HG02981 (cell line): Measurements from ENCODE around the gene CACNA1D.

Source experiments
- ATAC-seq: cut with Tn5 transposase; IDR thresholded peaks from one replicate; pipeline ENCODE4 v1.9.1; 2021; ENCODE audit warnings: mild to moderate bottlenecking, moderate library complexity; ENCODE audit not compliant: unreplicated experiment

Gene CACNA1D

DNA sequence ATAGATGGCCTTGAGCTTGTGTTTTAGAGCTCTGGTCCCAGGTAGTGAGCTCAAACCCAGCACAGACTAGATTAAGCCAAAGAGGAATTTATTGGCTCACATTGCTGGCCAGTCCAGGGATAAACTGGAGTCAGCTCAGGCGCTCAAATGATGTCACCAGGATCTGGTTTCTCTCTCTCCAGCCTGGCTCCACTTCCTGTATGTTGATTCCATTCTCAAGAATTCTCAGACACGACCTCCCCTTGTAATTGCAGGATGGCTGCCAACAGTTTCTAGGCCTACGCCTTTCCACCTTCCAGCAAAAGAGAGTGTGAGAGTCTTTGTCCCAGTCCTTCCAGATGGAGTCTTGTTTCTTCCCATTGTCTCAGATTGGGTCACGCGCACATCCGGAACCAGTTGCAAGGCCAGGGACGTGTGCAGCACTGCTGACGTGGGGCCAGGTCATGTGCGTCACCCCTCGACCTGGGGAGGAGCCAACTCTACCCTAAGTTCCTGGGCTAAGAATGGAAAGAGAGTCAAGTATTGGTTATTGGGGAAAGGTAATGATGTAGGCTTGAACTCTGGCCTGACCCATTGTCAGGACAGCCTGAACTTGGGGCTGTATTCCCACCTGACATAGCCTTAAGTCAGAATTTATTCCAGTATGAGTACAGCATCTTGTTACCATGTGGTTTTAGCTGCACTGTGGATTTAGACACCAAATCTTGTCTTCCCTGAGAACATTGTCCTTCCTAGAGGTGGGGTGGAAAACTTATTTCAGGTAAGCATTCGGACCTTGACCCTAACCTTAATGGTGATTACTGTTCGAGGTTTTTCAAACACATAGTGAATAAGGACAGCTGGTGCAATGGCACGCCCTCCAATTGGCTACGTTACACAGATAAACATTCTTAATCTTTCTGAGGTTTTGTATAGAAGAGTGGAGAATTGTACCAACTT is 31.6 kb downstream of the CACNA1D start:
- ATAC-seq = no peak

DNA sequence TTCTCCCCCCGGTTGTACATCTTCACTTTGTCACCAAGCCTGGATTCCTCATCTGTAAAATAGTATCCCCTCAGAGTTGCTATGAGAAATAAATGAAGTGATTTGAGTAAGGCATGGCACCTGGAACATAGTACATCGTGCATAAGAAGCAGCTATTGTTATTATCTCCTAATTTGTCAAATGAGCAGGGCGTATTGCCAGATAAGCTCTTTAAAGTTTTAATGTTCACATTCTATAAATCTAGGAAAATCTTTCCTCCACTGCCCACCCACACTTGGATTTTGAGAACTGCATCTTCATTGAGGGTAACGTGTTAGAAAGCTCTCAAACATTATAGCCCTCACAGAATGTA is 32.3 kb downstream of the CACNA1D start:
- ATAC-seq = no peak

DNA sequence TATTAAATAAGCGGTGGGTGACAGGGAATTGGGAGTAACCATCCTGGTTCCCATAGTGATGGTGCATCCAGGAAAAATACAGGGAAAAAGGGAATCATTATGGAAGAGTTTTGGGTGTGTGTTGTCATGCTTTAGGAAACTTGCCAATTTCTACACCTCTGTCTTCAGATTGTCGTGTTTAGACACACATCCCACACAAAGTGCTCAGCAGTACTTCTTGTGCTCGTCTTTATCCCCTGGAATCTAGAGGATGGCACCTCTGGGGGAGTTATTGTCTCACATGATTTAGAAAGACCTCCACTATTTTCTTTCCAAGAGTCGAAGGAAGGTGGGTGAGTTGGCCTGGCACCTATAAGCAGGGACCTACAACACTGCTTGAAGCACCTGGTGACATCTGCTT is 35.8 kb downstream of the CACNA1D start:
- no peak for ATAC-seq

DNA sequence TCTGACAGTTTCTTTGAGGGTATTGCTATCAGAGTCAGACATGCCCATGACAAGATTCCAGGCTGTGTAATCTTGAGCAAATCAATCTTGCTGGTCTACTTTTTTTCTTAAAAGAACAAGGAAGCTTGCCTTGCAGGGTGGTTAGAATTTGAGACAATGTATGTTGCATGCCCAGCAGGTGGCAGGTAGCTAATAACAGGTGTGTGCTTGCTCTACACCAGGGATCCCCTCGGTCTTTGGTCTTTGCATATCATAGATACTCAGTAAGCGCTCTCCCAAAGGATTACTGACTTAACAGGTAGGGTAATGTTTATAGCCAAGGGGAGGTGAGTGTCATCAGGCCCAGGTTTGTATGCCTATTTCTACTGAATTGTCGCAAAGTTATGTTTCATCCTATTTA is 37.3 kb downstream of the CACNA1D start:
- no peak for ATAC-seq

DNA sequence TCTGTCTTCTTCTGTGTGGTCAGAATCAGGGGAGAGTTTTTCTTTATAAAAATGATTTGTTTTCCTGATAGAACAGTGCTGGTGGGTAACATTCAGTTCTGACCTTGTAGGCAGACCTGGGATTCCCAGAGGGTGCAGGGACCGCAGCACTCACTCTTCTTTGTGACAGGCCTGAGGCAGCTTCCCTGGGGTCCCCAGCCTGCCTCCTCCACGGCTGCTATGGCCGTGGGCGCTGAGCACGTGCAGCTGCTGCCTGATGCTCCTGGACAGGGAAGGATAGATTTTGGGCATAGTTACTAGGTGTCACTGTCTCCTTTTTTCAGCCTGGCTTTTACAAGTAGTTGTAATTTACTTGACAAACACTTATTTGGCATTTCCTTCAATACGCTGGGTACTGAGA is 39.1 kb downstream of the CACNA1D start:
- ATAC-seq = no peak

DNA sequence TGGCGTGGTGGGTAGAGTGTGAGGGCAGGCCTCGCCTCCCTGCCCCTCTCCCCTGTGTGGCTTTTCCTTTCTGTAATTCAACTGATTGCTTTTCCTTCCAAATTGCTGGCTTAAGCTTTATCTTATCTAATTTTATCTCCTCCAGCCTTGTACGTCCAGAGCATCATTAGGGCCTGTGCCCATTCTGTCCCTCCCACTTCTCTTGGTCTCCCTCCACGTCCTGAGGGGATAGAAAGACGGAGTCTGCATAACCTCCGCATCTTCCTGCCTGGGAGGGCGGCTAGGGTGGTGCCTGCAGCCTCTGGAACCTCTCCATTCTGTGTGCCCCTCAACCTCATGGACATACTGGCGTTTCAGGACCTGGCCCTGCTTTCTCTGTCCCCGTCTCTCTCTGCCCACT is 39.8 kb downstream of the CACNA1D start:
- no peak for ATAC-seq

DNA sequence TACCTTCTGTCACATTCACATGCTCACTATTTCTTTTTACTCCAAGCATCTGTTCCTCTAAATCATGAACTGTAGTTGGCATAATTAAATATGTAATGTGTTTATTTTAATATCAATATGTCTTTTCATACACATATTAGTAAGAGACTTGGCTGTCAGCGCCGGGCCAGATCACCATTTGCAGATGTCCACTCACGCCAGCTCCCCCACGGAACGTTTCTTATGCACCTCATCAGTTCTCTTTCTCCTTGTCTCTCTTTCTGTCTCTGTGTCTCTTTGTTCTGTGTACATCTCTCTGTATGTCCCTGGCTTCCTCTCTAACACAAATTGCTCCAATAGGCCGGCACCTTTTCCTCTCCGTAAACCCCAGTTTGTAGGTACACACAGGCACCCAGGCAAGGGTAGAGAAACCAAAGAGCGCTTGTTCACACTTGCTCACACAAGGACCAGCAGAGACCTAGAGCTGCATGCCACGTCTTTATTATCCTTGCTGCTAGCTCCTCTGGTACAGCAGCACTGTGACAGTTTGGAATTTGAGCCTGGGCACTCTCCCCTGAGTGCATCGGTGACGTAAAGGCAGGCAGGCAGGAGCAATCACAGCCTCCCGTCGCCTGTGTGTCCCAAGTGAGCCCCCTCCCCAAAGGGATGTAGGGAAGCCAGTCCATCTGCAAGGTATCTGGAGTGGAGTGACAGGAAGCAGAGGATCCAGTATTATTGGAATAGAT is 40.4 kb downstream of the CACNA1D start:
- no peak for ATAC-seq

DNA sequence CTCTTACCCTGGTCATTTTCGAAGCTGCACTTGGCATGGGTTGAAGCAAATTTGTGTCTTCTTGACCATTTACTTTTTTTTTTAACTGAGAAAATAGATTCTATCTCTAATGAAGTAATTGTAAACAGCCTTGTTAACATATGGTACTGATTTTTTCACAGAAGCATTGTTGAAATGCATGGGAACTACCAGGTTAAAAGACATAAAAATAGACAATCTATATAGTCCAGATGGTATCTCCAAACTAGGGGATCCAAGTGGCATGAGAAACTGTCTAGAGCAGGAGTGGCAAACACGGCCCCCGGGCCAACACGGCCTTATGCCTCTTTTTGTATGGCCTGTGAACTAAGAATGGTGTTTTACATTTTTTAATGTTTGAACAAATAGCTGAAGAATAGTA is 41.9 kb downstream of the CACNA1D start:
- ATAC-seq = no peak

DNA sequence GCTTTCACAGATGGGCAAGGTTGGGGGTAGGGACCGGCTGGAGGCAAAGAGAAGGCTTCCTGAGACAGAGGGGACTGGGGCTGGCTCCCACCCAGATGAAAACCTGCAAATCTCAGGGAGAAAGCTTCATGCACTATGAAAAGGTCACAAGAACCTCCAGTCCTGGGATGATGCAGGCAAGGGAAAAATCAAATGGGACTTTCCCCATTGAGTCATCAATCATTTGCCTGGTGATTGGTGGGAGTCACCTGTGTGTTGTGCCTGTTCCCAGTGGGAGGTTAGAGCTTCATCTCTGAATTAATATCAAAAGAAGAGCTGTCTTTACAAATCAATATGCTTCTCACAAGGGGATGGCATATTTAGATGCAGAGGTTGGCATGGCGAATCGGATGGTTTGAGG is 49.9 kb downstream of the CACNA1D start:
- ATAC-seq = no peak

DNA sequence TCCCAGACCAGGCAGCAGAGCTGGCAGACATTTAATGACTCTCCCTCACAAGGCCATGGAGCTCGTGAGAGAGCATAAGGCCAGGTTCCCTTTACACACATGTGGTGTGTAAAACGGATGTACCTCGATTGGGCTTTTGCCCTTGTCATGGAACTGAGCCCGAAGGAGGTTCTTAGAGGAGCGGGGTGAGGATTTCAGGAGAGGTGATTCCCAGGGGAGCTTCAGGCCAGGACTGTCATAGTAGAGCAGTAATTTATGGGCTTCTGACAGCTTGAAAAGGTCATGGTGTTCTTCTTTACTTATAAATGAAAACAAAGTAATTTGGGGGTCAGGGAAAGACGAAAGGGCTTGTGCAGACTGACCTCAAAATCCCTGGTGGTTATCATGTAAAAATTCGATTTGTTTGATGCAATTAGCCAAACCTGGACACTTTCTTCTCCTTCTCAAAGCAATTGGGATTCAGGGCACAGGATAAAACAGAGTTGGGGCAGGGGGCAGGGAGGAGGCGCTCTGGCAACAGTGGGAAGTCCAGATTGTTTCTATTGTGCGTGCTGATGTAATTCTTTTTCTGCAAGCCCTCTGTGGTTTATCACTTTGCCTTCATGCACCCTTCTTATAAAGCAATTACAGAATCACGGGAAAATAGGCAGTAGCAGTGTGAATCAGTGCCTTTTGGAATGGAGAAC is 51.0 kb downstream of the CACNA1D start:
- no peak for ATAC-seq

DNA sequence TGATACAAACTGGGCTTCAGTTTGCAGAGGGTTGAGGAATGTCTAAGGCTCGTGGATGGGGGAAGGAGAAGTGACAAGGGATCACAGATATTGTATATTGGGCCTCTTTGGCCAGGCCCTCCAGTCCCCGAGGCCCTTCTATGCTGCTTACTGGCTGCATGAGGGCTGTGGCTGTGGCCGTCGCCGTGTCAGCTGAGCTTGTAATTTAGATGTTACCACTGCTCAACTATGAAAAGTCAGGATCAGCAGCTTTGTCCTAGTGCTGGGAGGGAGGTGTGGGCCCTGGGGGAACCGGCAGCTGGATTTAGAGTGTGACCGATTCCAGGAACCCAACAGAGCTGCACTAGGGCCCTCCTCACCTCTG is 51.6 kb downstream of the CACNA1D start:
- no peak for ATAC-seq

DNA sequence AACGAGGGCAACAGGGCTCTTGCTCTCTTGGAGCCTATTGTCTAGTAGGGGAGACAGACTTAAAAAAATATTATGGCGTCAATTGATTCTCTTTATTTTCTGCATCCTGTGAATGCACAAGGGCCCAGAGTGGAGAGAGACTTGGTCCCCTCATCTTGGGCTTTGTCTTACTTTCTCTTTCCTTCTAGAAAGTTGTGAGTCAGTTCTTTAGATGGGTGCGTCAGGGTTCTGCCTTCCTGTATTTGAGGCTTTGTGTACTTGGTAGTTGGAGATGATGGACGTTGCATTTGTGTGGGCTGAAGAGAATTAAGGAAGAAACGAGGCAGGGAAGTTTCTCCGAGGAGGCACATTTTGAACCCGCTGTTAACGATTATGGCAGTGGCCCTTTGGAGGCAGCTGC is 52.9 kb downstream of the CACNA1D start:
- no peak for ATAC-seq

DNA sequence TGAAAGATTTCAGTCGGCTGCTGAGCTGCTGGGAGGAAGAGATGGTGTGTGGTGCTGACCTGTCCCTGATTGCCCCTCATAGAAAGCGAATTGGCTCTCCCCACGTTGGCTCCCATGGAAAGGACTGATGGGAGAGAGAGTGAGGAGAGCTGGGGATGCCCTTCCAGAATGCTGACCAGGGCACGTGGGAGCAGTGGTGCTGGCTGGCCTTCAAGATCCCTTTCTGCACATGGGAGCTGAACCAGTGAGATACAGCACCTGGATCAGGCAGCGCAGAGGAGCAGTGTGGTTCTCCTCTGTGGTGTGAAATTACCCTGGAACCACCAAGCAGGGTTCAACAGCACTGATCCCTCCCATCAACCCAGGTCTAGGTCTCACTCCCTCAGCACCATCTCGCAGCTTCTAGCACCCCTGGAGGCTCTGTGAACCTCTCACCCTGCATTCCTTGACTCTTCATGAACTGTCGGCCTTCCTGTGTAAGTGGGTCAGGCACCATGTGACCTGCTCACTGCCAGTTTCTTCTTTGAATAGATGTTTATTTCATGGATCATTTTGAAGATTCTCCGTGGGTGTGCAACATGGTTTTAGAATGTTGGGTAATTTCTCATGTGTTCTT is 55.7 kb downstream of the CACNA1D start:
- no peak for ATAC-seq

DNA sequence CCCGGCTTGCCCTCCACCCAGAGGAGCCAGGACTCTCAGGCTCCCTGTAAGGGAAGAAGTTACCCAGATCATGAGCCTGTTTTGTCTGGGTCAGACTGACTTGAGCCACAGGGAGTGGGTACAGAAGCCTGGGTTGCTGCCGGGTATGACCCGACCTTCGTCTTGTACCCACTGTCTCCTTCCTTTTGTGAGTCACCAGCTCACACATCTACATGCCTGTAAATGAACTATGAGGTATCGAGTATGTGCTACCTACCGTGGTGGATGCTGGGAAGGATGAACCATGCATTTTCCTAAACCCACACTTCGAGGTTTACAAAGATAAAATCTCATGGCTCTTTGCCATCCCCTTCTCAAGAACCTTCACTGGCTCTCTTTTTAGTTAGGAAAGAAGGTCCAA is 56.9 kb downstream of the CACNA1D start:
- no peak for ATAC-seq

DNA sequence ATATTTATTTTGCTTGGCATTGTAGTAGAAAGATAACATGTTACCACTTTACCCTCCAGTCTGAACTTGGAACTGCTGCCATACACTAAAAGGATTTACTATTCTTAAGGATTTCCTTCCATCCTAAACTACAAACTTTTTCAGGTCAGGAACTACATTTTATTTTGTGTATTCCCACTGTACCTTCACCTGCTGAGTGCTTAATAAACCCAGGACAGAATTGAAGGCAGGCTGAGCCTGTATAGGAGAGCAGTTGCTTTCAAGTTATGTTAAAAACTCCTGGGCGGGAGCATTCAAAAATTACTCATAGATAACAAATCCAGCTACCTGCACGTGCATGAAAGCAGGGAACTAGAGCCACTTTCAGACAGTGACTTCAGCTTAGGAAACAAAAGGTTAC is 58.3 kb downstream of the CACNA1D start:
- ATAC-seq = no peak

DNA sequence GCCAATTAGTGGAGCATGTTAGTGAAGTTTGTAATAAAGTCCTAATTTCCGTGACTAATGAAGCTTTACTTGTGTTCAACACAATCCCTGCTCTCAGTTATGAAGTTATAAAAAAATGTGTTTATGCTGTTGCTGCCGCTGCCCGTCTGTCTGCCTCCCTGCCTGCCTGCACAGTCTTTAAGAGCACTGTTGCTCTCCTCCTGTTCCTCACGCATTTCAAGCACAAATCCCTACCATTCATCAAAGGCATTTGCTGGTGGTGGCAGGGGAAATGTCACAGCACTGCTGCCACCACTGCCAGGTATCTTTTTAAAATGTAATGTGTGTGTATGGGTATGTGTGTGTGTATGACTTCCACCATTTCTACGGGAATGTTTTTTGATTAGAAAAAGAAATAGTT is 58.8 kb downstream of the CACNA1D start:
- no peak for ATAC-seq

DNA sequence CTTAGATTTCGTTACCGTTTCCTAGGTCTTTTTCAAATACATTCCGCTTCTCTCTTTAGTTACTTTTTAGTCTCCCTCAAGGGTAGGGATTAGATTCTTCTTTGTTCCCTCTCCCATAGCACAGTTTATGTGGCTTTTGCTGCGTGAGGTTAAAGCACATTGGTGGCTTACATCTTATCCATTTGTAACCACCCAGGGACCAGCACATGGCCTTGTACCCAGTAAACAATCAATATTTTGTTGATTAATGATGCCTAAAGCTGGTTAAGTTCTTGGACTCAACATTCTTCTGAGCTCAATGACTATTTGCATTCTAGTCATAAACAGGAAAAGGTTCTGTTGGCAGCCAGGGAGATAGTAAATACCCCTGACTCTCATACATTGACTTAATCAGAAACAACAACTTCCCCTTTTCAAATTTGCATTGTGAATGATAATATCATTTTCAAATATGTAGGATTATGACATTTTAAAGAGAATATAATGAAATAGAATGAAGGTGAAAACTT is 60.2 kb downstream of the CACNA1D start:
- peak; percentile 88 for ATAC-seq

DNA sequence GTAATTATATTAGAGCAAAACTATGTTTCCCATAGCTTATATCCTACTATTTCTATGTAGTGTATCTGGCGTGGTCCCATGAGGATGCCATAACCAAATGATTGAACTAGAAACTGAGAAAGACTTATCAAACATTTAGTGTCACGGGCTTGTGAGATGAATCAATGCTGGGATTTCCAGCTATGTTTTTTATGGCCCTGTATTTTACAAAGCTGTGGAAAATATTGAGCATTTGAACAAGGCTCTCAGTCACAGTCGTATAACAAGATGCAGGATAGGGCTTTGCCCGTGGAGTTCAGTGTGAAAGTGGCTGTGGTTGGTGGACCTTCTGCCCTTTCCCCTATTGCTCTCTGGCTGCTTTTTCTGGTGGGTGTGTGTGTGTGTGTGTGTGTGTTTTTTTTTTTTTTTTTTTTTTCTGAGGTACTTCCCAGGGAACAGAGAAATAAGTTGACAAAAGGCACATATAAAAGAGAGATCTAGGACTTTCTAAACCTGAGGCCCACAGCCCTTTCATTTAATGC is 60.7 kb downstream of the CACNA1D start:
- ATAC-seq = peak; percentile 66

DNA sequence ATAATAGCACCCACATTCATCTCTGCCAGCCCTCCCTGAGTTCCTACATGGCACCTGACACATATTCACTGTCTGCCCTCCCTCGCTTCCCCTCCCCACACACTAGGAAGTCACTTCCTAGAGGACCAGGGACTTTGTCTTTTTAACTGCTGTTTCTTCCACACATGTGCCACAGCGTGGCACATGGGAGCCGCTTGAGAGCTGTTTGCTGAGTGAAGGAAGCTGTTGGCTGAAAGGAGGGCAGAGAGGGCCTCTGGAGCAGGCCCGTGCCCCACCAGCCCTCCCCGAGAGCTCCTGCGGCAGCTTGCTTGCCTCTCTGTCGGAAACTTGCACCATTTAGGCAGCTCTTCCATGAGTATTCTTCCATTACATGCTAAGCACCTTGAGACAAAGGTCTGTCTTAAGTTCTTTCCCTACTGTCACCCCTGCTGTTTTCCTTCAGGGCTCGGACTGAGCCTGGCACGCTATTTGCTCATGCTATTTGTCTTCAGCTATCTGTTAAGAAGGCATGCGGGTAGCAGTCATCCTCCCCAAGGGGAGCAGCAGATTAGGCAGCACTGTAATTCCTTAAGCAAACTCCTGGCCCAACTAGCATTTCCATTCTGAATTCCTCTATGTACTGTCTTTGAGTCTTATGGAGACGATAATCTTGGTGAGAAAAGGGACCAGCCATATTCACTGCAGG is 72.2 kb downstream of the CACNA1D start:
- ATAC-seq = no peak

DNA sequence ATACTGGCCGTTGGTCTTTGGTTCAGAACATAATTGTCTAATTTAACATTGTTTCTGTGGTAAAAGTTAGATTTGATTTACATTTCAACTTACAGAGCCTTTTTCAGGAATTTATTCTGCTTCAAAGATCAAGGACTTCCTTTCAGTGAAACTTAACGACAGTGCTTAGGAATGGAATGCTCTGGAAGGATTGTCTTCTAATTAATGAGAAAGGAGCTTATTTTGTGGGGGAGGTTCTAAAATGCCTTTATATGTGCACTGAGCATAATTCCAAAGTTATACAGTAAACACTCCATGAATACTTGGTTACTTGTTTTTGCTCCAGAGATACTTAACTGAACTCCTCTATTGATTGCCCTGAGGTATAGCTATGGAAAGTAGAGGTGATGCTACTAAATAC is 75.7 kb downstream of the CACNA1D start:
- ATAC-seq = no peak
